H9 (cell line): Measurements from ENCODE around the gene SGCD. TPM values are rescaled to one million over a fixed set of nuclear protein-coding genes. Genes with fewer than 3 reads are reported as not detected.

Experiments used
- DNase-seq: peaks from one replicate; pipeline ENCODE4 v3.0.0-alpha.2; 2017
- H2AFZ ChIP-seq: one replicate; pipeline ENCODE4 v1.6.1; 2013; ENCODE audit warnings: mild to moderate bottlenecking, low read length, control low read depth, moderate library complexity
- H2AK5ac ChIP-seq: 2 replicates; pipeline ENCODE4 v1.6.1; 2013; ENCODE audit warnings: low read length, control low read depth, mixed read lengths; ENCODE audit not compliant: insufficient read length
- H2BK120ac ChIP-seq: one replicate; pipeline ENCODE4 v1.6.1; 2013; ENCODE audit warnings: low read depth, mild to moderate bottlenecking, low read length, control low read depth, inconsistent platforms; ENCODE audit not compliant: poor library complexity, severe bottlenecking
- H2BK12ac ChIP-seq: 2 replicates; pipeline ENCODE4 v1.6.1; 2013; ENCODE audit warnings: low read length, control low read depth, mixed read lengths, low read depth; ENCODE audit not compliant: insufficient read length
- H2BK15ac ChIP-seq: 2 replicates; pipeline ENCODE4 v1.6.1; 2013; ENCODE audit warnings: low read depth, low read length, control low read depth
- H2BK20ac ChIP-seq: one replicate; pipeline ENCODE4 v1.6.1; 2013; ENCODE audit warnings: low read depth, mild to moderate bottlenecking, low read length, control low read depth, inconsistent platforms; ENCODE audit not compliant: poor library complexity, severe bottlenecking
- H2BK5ac ChIP-seq: 2 replicates; pipeline ENCODE4 v1.6.1; 2013; ENCODE audit warnings: low read length, control low read depth, mixed read lengths; ENCODE audit not compliant: insufficient read length
- H3K14ac ChIP-seq: 2 replicates; pipeline ENCODE4 v1.6.1; 2013; ENCODE audit warnings: low read length, control low read depth; ENCODE audit not compliant: insufficient read depth
- H3K18ac ChIP-seq: 2 replicates; pipeline ENCODE4 v1.6.1; 2013; ENCODE audit warnings: low read depth, mild to moderate bottlenecking, mixed read lengths, low read length, control low read depth; ENCODE audit not compliant: insufficient read length
- H3K23ac ChIP-seq: 2 replicates; pipeline ENCODE4 v1.6.1; 2013; ENCODE audit warnings: low read length, control low read depth, mixed read lengths, low read depth; ENCODE audit not compliant: insufficient read length
- H3K23me2 ChIP-seq: 2 replicates; pipeline ENCODE4 v1.6.1; 2013; ENCODE audit warnings: low read depth, mild to moderate bottlenecking, mixed read lengths, low read length, control low read depth; ENCODE audit not compliant: insufficient read length, poor library complexity, severe bottlenecking
- H3K27ac ChIP-seq: 2 replicates; pipeline ENCODE4 v1.5.1; 2013; ENCODE audit warnings: low read length, control low read depth, mixed read lengths, low read depth; ENCODE audit not compliant: insufficient read length
- H3K27me3 ChIP-seq: 2 replicates; pipeline ENCODE4 v1.6.1; 2013; ENCODE audit warnings: low read length, control low read depth, inconsistent platforms; ENCODE audit not compliant: insufficient read depth
- H3K4ac ChIP-seq: 2 replicates; pipeline ENCODE4 v1.6.1; 2013; ENCODE audit warnings: low read depth, mild to moderate bottlenecking, control low read depth, inconsistent platforms, low read length, moderate library complexity
- H3K4me1 ChIP-seq: 2 replicates; pipeline ENCODE4 v1.6.1; 2013; ENCODE audit warnings: low read length, control low read depth, inconsistent platforms; ENCODE audit not compliant: insufficient read depth
- H3K4me2 ChIP-seq: 2 replicates; pipeline ENCODE4 v1.6.1; 2013; ENCODE audit warnings: low read length, control low read depth, mixed read lengths; ENCODE audit not compliant: insufficient read length, insufficient read depth
- H3K56ac ChIP-seq: 2 replicates; pipeline ENCODE4 v1.6.1; 2013; ENCODE audit warnings: low read depth, mild to moderate bottlenecking, mixed read lengths, low read length, control low read depth; ENCODE audit not compliant: insufficient read length
- H3K79me1 ChIP-seq: 2 replicates; pipeline ENCODE4 v1.6.1; 2013; ENCODE audit warnings: low read depth, mild to moderate bottlenecking, moderate library complexity, low read length, control low read depth, inconsistent platforms; ENCODE audit not compliant: insufficient read depth, poor library complexity, severe bottlenecking
- H3K79me2 ChIP-seq: 2 replicates; pipeline ENCODE4 v1.6.1; 2013; ENCODE audit warnings: low read length, control low read depth, inconsistent platforms; ENCODE audit not compliant: insufficient read depth
- H3K9ac ChIP-seq: 2 replicates; pipeline ENCODE4 v1.6.1; 2013; ENCODE audit warnings: low read length, control low read depth, mixed read lengths; ENCODE audit not compliant: insufficient read length; ENCODE audit errors: extremely low read depth
- H3K9me3 ChIP-seq: one replicate; pipeline ENCODE4 v1.6.1; 2013; ENCODE audit warnings: low read depth, low read length, inconsistent platforms; ENCODE audit not compliant: control insufficient read depth
- H3T11ph ChIP-seq: one replicate; pipeline ENCODE4 v1.6.1; 2013; ENCODE audit warnings: mild to moderate bottlenecking, low read length, control low read depth, inconsistent platforms
- H4K20me1 ChIP-seq: one replicate; pipeline ENCODE4 v1.6.1; 2013; ENCODE audit not compliant: control insufficient read depth, insufficient read length, insufficient read depth
- H4K5ac ChIP-seq: 2 replicates; pipeline ENCODE4 v1.6.1; 2013; ENCODE audit warnings: low read depth, mild to moderate bottlenecking, mixed read lengths, low read length, control low read depth; ENCODE audit not compliant: insufficient read length
- H4K8ac ChIP-seq: replicated peaks from 2 replicates; pipeline ENCODE4 v1.6.1; 2013; ENCODE audit warnings: low read length, control low read depth, mixed read lengths, low read depth; ENCODE audit not compliant: insufficient read length
- H4K91ac ChIP-seq: 2 replicates; pipeline ENCODE4 v1.6.1; 2013; ENCODE audit warnings: low read depth, mild to moderate bottlenecking, moderate library complexity, mixed read lengths, low read length, control low read depth; ENCODE audit not compliant: insufficient read length
- H3K27ac Mint-ChIP-seq, 3 experiments: 2 replicates in 2 of 3; 3 replicates in 1 of 3; pipeline ENCODE4 v1.8.0; 2020 to 2021; ENCODE audit warnings: mixed read lengths in 3 of 3, mild to moderate bottlenecking in 1 of 3, moderate library complexity in 1 of 3
- H3K27me3 Mint-ChIP-seq: 2 replicates; pipeline ENCODE4 v1.8.0; 2021; ENCODE audit warnings: low read depth, mild to moderate bottlenecking, moderate library complexity, mixed read lengths
- H3K36me3 Mint-ChIP-seq, 3 experiments: 2 replicates in 2 of 3; 3 replicates in 1 of 3; pipeline ENCODE4 v1.8.0; 2020 to 2021; ENCODE audit warnings: low read depth in 3 of 3, mixed read lengths in 3 of 3; ENCODE audit not compliant: insufficient read depth in 1 of 3
- H3K4me1 Mint-ChIP-seq, 2 experiments: 2 replicates each; pipeline ENCODE4 v1.8.0; 2020; ENCODE audit warnings: mixed read lengths in 2 of 2
- H3K4me3 Mint-ChIP-seq, 2 experiments: 2 replicates in 1 of 2; 3 replicates in 1 of 2; pipeline ENCODE4 v1.8.0; 2020 to 2021; ENCODE audit warnings: mild to moderate bottlenecking in 2 of 2, mixed read lengths in 2 of 2, moderate library complexity in 1 of 2
- H3K9me3 Mint-ChIP-seq, 2 experiments: 2 replicates in 1 of 2; 3 replicates in 1 of 2; pipeline ENCODE4 v1.8.0; 2020; ENCODE audit warnings: mild to moderate bottlenecking in 2 of 2, mixed read lengths in 2 of 2, moderate library complexity in 1 of 2
- CTCF ChIP-seq: fragments of 200-600 bp; sonication (generic); conservative IDR thresholded peaks from 3 replicates; pipeline ENCODE4 v1.8.0; 2021; ENCODE audit warnings: antibody characterized with exemption, mild to moderate bottlenecking
- WGBS: extraction: QIAGEN DNeasy Blood & Tissue Kit; methylation state at CpG from one replicate; pipeline ENCODE4 v1.1.7; 2013; ENCODE audit warnings: missing lambda C conversion rate, low lambda C conversion rate, mixed read lengths; ENCODE audit not compliant: insufficient read length; ENCODE audit errors: extremely low coverage; 5-methylcytosine and 5-hydroxymethylcytosine counted together
- total RNA-seq: library from RNA; stranded (reverse); gene quantifications from 2 replicates; pipeline ENCODE4 v1.2.1, GENCODE V29; 2021

SGCD gene
- total RNA-seq, 1 experiment from 2014 or later = 0.11 TPM

DNA sequence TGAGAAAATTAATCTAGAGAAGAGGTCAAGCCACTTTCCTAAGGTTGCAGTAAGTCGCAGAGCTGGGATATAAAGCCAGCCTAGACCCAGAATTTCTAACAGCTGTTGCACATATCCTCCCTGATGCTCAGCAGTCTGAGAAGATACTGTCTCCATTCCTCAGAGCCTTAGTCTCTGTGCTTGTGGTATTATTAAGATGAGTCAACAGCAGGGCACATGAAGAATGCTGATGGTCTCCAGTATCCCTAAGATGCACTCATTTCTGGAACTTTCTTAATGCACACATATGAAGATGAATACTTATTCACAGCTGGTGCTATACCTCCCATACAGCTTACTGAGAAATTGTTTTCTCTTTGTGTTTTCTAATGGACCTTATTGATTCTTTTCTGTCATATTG lies 32.5 kb downstream of the SGCD start:
- no peak overlapping the region for H3K4me2 ChIP-seq
- H2AK5ac ChIP-seq = no peak overlapping the region
- H2BK20ac ChIP-seq = no peak overlapping the region
- no peak overlapping the region for H4K8ac ChIP-seq
- no peaks in the 10 kb centered on the region for H3K23me2 ChIP-seq
- H3K18ac ChIP-seq = no peak overlapping the region
- H4K20me1 ChIP-seq = no peaks in the 10 kb centered on the region
- H3K79me2 ChIP-seq = no peaks in the 10 kb centered on the region
- H3K9me3 ChIP-seq = no peaks in the 10 kb centered on the region
- H3K27ac ChIP-seq = no peak overlapping the region
- H3K27me3 ChIP-seq = no peaks in the 10 kb centered on the region
- H3K4me1 ChIP-seq = no peaks in the 10 kb centered on the region
- Mint-ChIP-seq H3K4me3 (no peak overlapping the region), H3K27me3 (no peaks in the 10 kb centered on the region), H3K36me3 (no peaks in the 10 kb centered on the region; a peak in 1 of 7 replicates), H3K27ac (no peak overlapping the region), H3K9me3 (peaks cover 0 to 4% of the 10 kb centered on the region in 2 experiments; a peak in 2 of 5 replicates), H3K4me1 (no peaks in the 10 kb centered on the region)
- no peak overlapping the region for H3T11ph ChIP-seq
- H2BK5ac ChIP-seq = no peak overlapping the region
- WGBS = no CpG with 5 or more reads among the region's 1 CpG
- no peak for TF ChIP-seq CTCF
- no peak overlapping the region for H3K9ac ChIP-seq
- DNase-seq = no peak
- H3K56ac ChIP-seq = no peak overlapping the region
- no peak overlapping the region for H2BK120ac ChIP-seq
- H3K14ac ChIP-seq = no peak overlapping the region
- H3K4ac ChIP-seq = no peak overlapping the region
- no peak overlapping the region for H2BK12ac ChIP-seq
- H3K23ac ChIP-seq = no peak overlapping the region
- H3K79me1 ChIP-seq = no peaks in the 10 kb centered on the region
- no peak overlapping the region for H2AFZ ChIP-seq
- H4K91ac ChIP-seq = no peak overlapping the region
- H2BK15ac ChIP-seq = no peak overlapping the region
- no peak overlapping the region for H4K5ac ChIP-seq
